GM21423 (cell line): ENCODE measurements around the gene LGR6.

Source experiments
- ATAC-seq: cut with Tn5 transposase; IDR thresholded peaks from one replicate; pipeline ENCODE4 v1.9.1; 2021; ENCODE audit warnings: mild to moderate bottlenecking, moderate library complexity; ENCODE audit not compliant: unreplicated experiment

LGR6 gene

GRCh38 chr1:202283379-202283844 is 89.8 kb downstream of the LGR6 start:
- no peak for ATAC-seq

- no peak for ATAC-seq
These were observed 90.4 kb downstream of the LGR6 start for GRCh38 chr1:202283991-202284390.

GRCh38 chr1:202285908-202286307 is 92.3 kb downstream of the LGR6 start:
- ATAC-seq, result no peak

GRCh38 chr1:202286622-202287097 is 93.1 kb downstream of the LGR6 start:
- no peak for ATAC-seq

GRCh38 chr1:202287196-202287595 is 93.6 kb downstream of the LGR6 start:
- no peak for ATAC-seq

GRCh38 chr1:202288177-202288576 is 94.6 kb downstream of the LGR6 start:
- ATAC-seq, result no peak

GRCh38 chr1:202289009-202289408 is 95.4 kb downstream of the LGR6 start:
- no peak for ATAC-seq

- ATAC-seq, result no peak
These were observed 97.4 kb downstream of the LGR6 start for GRCh38 chr1:202291001-202291400.

GRCh38 chr1:202291961-202292712 is 98.5 kb downstream of the LGR6 start:
- ATAC-seq, result no peak

- ATAC-seq, result no peak
These were observed 99.2 kb downstream of the LGR6 start for GRCh38 chr1:202292773-202293172.

GRCh38 chr1:202293569-202293968 is 100.0 kb downstream of the LGR6 start:
- ATAC-seq, result no peak

- ATAC-seq, result no peak
These were observed 108.6 kb downstream of the LGR6 start for GRCh38 chr1:202302166-202302565.

- ATAC-seq, result no peak
These were observed 110.8 kb downstream of the LGR6 start for GRCh38 chr1:202304375-202304774.

GRCh38 chr1:202305168-202305567 is 111.6 kb downstream of the LGR6 start:
- ATAC-seq, result no peak

- ATAC-seq, result no peak
These were observed 113.1 kb downstream of the LGR6 start for GRCh38 chr1:202306535-202307345.

- no peak for ATAC-seq
These were observed 116.6 kb downstream of the LGR6 start for GRCh38 chr1:202310071-202310725.

- ATAC-seq, result no peak
These were observed 117.1 kb downstream of the LGR6 start for GRCh38 chr1:202310746-202311145.

- no peak for ATAC-seq
These were observed 118.5 kb downstream of the LGR6 start for GRCh38 chr1:202311875-202312635.

- ATAC-seq, result peak; percentile 64
These were observed 122.1 kb downstream of the LGR6 start for GRCh38 chr1:202315576-202316168.

GRCh38 chr1:202316186-202316585 is 122.6 kb downstream of the LGR6 start:
- ATAC-seq, result no peak
